HG02870 (cell line): ENCODE measurements around the gene MTCH2.
"Not testable (repeated sequence)": the region's sequence is repeated elsewhere in the genome, so short reads cannot be mapped to it uniquely, and the experiment has no call there.

ENCODE experiments used
- ATAC-seq: cut with Tn5 transposase; IDR thresholded peaks from one replicate; pipeline ENCODE4 v1.9.1; 2021; ENCODE audit warnings: mild to moderate bottlenecking, moderate library complexity; ENCODE audit not compliant: unreplicated experiment

MTCH2 gene

GRCh38 chr11:47640506-47640905 lies 1.9 kb downstream of the MTCH2 start:
- not testable (repeated sequence) for ATAC-seq

- ATAC-seq: not testable (repeated sequence)
Observed at GRCh38 chr11:47636331-47636730, 6.0 kb downstream of the MTCH2 start.

GRCh38 chr11:47631473-47631872 lies 10.9 kb downstream of the MTCH2 start:
- no peak for ATAC-seq

GRCh38 chr11:47628026-47628425 lies 14.3 kb downstream of the MTCH2 start:
- ATAC-seq: no peak

DNA sequence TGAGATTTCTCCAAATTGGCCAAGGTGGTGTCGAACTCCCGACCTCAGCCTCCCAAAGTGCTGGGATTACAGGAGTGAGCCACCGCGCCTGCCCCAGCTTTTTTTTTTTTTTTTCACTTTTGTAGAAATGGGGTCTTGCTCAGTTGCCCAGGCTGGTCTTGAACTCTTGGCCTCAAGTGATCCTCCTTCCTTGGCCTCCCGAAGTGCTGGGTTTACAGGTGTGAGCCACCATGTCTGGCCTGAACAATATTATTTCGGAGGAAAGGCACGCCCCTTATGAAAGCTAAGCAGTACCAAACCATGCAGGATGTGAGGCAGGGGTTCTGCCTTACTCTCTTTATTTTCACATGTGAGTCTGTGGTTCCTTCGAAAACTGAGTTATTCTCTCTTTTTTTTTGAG lies 16.1 kb downstream of the MTCH2 start:
- no peak for ATAC-seq

- ATAC-seq: no peak
Observed at GRCh38 chr11:47620836-47621378, 21.5 kb downstream of the MTCH2 start.

GRCh38 chr11:47617417-47617809 lies 24.9 kb downstream of the MTCH2 start:
- no peak for ATAC-seq

DNA sequence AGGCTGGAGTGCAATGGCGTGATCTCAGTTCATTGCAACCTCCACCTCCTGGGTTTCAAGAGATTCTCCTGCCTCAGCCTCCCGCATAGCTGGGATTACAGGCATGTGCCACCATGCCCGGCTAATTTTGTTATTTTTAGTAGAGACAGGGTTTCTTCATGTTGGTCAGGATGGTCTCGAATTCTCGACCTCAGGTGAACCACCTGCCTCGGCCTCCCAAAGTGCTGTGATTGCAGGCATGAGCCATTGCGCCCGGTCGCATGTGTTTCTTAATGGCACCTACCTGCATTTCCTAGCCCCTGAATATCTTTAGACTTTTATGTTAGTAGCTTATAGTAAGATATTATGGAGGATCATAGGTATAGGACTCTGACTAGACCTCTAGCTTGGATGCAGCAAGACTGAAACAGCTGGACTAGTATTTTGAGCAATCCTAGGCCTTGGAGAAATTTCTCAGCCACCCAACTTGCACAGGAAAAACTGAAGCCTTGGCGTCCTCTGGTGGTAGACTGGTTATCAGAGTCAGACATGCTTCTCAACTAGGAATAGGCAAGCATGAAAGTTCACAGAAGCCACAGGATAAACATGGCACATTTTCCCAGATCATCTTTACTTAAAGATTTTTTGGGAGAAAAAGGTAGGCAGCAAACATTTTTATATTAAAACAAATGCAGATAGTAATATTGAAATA lies 25.5 kb downstream of the MTCH2 start:
- ATAC-seq: no peak

DNA sequence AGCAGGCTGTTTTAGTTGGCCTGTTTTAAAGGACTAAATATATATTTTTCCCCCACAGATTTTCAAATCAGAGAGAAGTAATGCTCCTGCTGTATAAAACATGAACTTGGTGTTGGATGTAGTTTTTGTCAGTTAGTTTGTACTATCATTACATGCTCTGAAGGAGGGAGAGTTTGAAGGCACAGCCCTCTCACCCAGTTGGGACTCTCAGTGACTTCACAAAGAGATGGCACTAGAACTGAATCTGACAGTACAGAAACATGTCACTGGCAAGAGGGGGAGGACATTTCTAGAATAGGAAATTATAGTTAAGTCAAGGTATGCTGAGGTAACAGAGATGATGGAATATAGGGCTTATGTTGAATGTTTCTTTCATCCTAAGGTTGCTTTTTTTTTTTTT lies 27.1 kb downstream of the MTCH2 start:
- ATAC-seq: no peak

- peak; percentile 84 for ATAC-seq
Observed at GRCh38 chr11:47611348-47611794, 31.0 kb downstream of the MTCH2 start.

- no peak for ATAC-seq
Observed at GRCh38 chr11:47609675-47610074, 32.7 kb downstream of the MTCH2 start.

DNA sequence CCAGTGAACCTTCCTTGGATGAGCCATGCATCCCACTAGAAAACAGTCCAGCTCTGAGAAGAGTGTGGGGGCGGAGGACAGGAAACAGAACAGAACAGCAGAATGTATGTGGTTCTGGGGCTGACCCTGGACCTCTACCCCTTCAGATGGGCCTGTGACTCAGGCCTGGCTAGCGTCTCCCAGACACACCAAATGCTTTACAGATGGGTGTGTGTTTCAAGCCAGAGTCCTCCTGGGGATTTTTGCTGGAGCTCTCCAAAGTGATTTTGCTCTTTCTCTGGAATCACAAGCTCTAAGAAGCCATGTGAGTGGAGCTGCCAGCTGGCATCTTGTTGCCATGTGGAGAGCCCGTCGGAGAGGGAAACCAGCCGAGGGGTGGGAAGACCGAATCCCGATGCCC lies 35.0 kb downstream of the MTCH2 start:
- ATAC-seq: no peak

GRCh38 chr11:47606731-47607130 lies 35.6 kb downstream of the MTCH2 start:
- ATAC-seq: no peak

DNA sequence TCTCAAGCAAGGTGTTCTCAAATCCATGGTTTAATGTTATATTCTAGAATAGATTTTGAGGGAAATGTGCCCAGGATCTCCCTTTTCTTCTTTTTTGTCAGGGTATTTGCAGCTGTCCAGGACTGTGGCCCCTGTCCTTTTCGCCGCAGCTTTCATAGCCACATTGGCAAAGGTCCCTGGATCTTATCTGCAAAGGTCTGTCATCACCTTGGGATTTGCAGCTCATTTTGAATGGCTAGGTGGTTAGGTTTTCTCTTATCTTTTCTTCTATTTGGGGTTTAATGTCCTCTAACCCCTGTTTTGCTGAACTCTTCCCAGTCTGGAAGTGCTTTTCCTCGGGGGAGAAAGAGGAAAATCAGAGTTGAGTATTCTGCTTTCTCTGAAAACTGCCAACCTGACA lies 36.4 kb downstream of the MTCH2 start:
- ATAC-seq: no peak

DNA sequence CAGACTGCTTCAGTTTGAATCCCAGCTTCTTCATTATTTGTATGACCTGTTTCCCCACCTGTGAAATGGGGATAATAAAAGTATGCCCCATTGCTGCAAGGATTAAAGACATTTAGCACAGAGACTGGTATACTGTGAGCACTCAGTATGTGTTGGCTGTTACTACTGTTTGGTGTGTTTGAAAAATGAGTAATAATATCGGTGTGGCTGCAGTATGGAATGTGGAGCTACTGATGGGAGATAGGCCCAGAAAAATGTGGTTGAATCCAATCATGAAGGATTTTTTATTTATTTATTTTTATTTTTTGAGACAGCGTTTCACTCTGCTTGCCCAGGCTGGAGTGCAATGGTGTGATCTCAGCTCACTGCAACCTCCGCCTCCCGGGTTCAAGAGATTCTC lies 39.1 kb downstream of the MTCH2 start:
- no peak for ATAC-seq

DNA sequence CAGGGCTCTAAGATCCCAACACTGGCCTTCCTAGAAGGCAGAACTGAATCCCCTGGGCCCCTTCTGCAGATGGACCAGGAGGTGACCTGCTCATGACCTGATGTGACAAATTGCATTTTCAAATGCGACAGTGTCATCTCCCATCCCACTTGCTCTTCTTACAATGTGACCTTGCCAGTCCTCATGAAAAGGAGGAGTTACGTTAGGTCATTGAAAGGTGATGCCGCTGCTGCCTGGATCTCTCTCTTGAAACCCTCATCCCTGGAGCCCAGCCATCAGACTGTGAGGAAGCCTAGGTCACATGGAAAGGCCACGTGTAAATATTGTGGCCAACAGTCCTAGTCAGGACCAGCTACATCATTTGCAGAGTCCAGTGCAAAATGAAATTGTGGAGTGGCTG lies 42.5 kb downstream of the MTCH2 start:
- no peak for ATAC-seq

DNA sequence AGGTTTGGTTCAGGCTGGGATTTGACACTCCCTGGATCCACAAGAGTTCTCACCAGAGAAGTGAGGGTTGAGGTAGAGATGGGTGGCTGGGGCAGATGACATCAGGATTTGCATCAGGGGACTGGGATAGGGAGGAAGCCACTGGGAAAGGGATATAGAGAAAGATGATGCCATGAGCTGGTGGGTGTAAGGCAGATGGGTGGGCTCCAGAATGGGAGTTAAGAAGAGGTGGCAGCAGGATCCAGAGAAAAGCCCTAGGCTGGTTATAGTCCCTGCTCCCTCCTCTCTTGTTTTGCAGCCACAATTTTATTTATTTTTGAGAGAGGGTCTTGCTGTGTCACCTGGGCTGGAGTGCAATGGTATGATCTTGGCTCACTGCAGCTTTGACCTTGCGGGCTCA lies 46.4 kb downstream of the MTCH2 start:
- no peak for ATAC-seq

DNA sequence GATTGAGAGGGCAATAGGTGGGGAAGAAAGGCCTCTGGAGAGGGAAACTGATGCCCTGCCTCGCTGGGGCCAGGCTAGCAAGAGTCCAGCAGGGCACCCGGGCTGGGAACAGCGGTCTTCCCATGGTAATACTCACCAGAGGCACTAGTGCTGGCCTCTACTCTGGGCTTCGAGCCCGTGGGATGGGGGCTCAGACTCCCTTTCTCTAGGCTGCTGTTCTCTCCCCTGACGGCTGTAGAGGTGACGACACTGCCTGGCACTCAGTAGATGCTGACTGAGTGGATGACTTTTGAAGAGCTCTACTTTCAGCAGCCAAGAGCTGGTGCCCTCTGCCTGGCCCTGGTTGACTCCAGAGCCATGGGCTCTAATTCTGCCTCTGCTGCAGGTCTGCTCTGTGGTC lies 47.3 kb downstream of the MTCH2 start:
- ATAC-seq: no peak

DNA sequence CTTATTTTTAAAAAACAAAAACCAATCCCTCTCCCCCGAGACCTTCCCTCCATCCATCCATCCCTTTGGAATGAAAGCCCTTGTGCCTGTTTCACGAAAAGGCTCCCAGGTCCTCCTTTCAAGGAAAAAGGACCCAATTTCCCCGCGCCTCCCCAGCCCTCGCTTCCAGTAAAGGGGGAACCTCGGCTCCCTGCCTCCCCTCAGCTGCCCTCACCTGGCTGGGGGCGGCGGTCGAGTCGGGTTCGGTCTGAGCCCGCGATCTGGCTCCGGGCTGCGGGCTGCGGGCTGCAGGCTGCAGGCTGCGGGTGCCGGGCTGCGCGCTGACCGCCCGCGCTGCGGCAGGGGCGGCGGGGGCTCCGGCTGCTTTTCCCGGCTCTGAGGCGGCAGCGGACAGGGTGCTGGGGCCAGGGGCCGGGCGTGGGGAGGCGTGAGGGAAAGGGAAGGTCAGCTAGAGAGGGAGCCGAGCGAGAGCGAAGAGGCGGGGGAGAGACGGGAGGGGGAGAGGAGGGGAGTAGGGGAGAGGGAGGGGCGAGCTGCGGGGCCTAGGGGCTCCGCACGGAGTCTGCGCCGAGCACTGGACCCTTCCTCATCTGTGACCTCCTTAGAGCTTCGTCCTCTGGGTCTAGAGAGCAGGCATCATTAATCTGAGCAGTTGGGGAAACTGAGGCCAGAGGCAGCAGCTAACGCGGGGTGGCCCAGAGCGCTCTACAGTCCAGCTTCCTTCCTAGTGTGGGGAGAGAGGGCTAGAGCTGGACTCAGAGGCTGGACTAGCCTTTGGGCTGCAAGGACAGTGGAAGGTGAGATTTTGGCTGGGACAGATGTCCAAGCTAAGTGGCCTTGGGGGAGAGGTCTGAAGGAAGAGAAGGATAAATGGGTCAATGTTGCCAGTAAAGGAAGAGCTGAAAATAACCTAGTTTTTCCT lies 48.2 kb downstream of the MTCH2 start, which contains the start of gene C1QTNF4:
TSS of gene C1QTNF4 (minus strand) at position 478 of the 922 bp plus-strand sequence. CDS start 3,601 bp downstream, outside the sequence.
- ATAC-seq: no peak

GRCh38 chr11:47593492-47593933 lies 48.8 kb downstream of the MTCH2 start:
- no peak for ATAC-seq

GRCh38 chr11:47592970-47593369 lies 49.4 kb downstream of the MTCH2 start:
- no peak for ATAC-seq

- ATAC-seq: no peak
Observed at GRCh38 chr11:47592251-47592650, 50.1 kb downstream of the MTCH2 start.
